HepG2 (cell line): ENCODE results near the gene UCN. TPM values are rescaled to one million over a fixed set of nuclear protein-coding genes. Genes with fewer than 3 reads are reported as not detected.
A peak's percentile ranks its signal among the peaks of the same experiment; 100 is the strongest.

Experiments used
- FIP1L1 ChIP-seq: fragments of 200-400 bp; formaldehyde crosslinking; IDR thresholded peaks from 2 replicates; pipeline ENCODE4 v1.6.1; 2018; ENCODE audit warnings: low read depth, mild to moderate bottlenecking, low read length, moderate library complexity, borderline replicate concordance; ENCODE audit not compliant: insufficient read depth
- HDAC2 ChIP-seq: sonication (generic); formaldehyde crosslinking; IDR thresholded peaks from 2 replicates; pipeline ENCODE4 v1.4.0; 2020; ENCODE audit warnings: missing genetic modification reagents
- MIER3 ChIP-seq: IDR thresholded peaks from 2 replicates; pipeline ENCODE4 v1.6.1; 2016; ENCODE audit warnings: missing compliant biosample characterization, borderline replicate concordance
- SIX4 ChIP-seq: sonication (generic); formaldehyde crosslinking; IDR thresholded peaks from 2 replicates; pipeline ENCODE4 v1.4.0; 2020; ENCODE audit warnings: missing genetic modification reagents
- SNAPC2 ChIP-seq: sonication (generic); formaldehyde crosslinking; IDR thresholded peaks from 2 replicates; pipeline ENCODE4 v1.8.1; 2022; ENCODE audit warnings: mild to moderate bottlenecking, missing genetic modification reagents
- TBP ChIP-seq: sonication (generic); formaldehyde crosslinking; IDR thresholded peaks from 2 replicates; pipeline ENCODE4 v1.5.0; 2020; ENCODE audit warnings: missing genetic modification reagents
- ZSCAN9 ChIP-seq: IDR thresholded peaks from 2 replicates; pipeline ENCODE4 v1.6.1; 2016; ENCODE audit warnings: borderline replicate concordance
- polyA plus RNA-seq, 8 experiments: library from polyadenylated mRNA; depleted of rRNA in 3 of 8; stranded (reverse) in 7 of 8; unstranded in 1 of 8; fragments of >200 nt; fragmentation: Illumina TruSeq in 4 of 8; extraction: Trizol in 4 of 8; gene quantifications; 2 replicates each; pipeline versions ENCODE4 v1.2.1 to v1.2.3, GENCODE V29; 2011 to 2016; ENCODE audit warnings: low read depth in 4 of 8, missing spikeins in 1 of 8, mixed read lengths in 1 of 8; ENCODE audit not compliant: insufficient read depth in 1 of 8
- total RNA-seq, 5 experiments: library from RNA; depleted of rRNA; stranded (reverse); fragments of >200 nt; fragmentation: Illumina TruSeq; extraction: Trizol; gene quantifications; 2 replicates each; pipeline ENCODE4 v1.2.3, GENCODE V29; 2016; ENCODE audit warnings: low read depth in 1 of 5
- TF ChIP-seq, protein P1 (sequence below): sonication (generic); formaldehyde crosslinking; IDR thresholded peaks from 2 replicates; pipeline ENCODE4 v1.9.0; 2021; ENCODE audit warnings: mild to moderate bottlenecking, missing genetic modification reagents
- TF ChIP-seq, protein P2 (sequence below): sonication (generic); formaldehyde crosslinking; IDR thresholded peaks from 2 replicates; pipeline ENCODE4 v1.4.0; 2020; ENCODE audit warnings: mild to moderate bottlenecking, missing genetic modification reagents
- TF ChIP-seq, protein P3 (sequence below): sonication (generic); formaldehyde crosslinking; IDR thresholded peaks from 2 replicates; pipeline ENCODE4 v1.4.0; 2020; ENCODE audit warnings: missing genetic modification reagents, borderline replicate concordance
- TF ChIP-seq, protein P4 (sequence below): sonication (generic); formaldehyde crosslinking; IDR thresholded peaks from 2 replicates; pipeline ENCODE4 v1.4.0; 2020; ENCODE audit warnings: missing genetic modification reagents, borderline replicate concordance
- TF ChIP-seq, protein P5 (sequence below): sonication (generic); formaldehyde crosslinking; IDR thresholded peaks from 2 replicates; pipeline ENCODE4 v1.4.0; 2020; ENCODE audit warnings: mild to moderate bottlenecking, missing genetic modification reagents

Gene UCN
- total and polyA plus RNA-seq, 2 of the 13 experiments (the other 11 are each of a cell fraction or from before 2014, with no cell fraction given) = 1.2 to 2.3 TPM

DNA sequence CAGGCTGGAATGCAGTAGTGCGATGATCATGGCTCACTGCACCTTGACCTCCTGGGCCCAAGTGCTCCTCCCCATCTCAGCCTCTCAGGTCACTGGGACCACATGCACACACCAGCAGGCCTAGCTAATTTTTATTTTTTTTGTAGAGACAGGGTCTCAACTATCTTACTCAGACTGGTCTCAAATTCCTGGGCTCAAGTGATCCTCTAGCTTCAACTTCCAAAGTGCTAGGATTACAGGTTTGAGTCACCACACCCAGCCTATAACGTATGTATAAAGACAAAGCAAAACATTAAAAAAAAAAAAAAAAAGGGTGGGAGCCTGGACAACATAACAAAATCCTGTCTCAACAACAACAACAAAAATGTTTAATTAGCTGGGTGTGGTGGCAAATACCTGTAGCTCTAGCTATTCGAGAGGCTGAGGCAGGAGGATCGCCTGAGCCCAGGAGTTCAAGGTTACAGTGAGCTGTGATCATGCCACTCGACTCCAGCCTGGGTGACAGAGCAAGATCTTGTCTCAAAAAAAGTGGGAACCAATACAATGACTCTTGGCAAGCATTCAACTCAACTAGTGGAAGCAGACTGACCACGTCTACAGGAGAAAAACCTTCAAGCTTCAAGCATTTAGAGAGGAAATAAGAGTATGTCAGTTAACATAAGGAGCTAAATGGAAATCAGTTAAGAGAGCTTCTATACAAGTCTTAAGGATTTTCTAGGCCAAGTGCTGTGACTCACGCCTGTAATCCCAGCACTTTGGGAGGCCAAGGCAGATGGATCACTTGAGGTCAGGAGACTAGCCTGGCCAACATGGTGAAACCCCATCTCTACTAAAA, 45.7 kb upstream of the UCN start (continued):
- TF ChIP-seq, protein P1, sequence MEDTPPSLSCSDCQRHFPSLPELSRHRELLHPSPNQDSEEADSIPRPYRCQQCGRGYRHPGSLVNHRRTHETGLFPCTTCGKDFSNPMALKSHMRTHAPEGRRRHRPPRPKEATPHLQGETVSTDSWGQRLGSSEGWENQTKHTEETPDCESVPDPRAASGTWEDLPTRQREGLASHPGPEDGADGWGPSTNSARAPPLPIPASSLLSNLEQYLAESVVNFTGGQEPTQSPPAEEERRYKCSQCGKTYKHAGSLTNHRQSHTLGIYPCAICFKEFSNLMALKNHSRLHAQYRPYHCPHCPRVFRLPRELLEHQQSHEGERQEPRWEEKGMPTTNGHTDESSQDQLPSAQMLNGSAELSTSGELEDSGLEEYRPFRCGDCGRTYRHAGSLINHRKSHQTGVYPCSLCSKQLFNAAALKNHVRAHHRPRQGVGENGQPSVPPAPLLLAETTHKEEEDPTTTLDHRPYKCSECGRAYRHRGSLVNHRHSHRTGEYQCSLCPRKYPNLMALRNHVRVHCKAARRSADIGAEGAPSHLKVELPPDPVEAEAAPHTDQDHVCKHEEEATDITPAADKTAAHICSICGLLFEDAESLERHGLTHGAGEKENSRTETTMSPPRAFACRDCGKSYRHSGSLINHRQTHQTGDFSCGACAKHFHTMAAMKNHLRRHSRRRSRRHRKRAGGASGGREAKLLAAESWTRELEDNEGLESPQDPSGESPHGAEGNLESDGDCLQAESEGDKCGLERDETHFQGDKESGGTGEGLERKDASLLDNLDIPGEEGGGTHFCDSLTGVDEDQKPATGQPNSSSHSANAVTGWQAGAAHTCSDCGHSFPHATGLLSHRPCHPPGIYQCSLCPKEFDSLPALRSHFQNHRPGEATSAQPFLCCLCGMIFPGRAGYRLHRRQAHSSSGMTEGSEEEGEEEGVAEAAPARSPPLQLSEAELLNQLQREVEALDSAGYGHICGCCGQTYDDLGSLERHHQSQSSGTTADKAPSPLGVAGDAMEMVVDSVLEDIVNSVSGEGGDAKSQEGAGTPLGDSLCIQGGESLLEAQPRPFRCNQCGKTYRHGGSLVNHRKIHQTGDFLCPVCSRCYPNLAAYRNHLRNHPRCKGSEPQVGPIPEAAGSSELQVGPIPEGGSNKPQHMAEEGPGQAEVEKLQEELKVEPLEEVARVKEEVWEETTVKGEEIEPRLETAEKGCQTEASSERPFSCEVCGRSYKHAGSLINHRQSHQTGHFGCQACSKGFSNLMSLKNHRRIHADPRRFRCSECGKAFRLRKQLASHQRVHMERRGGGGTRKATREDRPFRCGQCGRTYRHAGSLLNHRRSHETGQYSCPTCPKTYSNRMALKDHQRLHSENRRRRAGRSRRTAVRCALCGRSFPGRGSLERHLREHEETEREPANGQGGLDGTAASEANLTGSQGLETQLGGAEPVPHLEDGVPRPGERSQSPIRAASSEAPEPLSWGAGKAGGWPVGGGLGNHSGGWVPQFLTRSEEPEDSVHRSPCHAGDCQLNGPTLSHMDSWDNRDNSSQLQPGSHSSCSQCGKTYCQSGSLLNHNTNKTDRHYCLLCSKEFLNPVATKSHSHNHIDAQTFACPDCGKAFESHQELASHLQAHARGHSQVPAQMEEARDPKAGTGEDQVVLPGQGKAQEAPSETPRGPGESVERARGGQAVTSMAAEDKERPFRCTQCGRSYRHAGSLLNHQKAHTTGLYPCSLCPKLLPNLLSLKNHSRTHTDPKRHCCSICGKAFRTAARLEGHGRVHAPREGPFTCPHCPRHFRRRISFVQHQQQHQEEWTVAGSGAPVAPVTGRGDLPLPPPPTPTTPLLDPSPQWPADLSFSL (CRISPR knock-in tag) = no peak
- TF ChIP-seq, protein P2, sequence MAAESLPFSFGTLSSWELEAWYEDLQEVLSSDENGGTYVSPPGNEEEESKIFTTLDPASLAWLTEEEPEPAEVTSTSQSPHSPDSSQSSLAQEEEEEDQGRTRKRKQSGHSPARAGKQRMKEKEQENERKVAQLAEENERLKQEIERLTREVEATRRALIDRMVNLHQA (CRISPR knock-in tag) = no peak
- TF ChIP-seq, protein P3, sequence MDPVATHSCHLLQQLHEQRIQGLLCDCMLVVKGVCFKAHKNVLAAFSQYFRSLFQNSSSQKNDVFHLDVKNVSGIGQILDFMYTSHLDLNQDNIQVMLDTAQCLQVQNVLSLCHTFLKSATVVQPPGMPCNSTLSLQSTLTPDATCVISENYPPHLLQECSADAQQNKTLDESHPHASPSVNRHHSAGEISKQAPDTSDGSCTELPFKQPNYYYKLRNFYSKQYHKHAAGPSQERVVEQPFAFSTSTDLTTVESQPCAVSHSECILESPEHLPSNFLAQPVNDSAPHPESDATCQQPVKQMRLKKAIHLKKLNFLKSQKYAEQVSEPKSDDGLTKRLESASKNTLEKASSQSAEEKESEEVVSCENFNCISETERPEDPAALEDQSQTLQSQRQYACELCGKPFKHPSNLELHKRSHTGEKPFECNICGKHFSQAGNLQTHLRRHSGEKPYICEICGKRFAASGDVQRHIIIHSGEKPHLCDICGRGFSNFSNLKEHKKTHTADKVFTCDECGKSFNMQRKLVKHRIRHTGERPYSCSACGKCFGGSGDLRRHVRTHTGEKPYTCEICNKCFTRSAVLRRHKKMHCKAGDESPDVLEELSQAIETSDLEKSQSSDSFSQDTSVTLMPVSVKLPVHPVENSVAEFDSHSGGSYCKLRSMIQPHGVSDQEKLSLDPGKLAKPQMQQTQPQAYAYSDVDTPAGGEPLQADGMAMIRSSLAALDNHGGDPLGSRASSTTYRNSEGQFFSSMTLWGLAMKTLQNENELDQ (CRISPR knock-in tag) = no peak
- TF ChIP-seq FIP1L1 (no peak), ZSCAN9 (peak; percentile 4; the same call in 1 of the 2 replicates), SIX4 (CRISPR knock-in tag) (0 out of 2 replicates have a peak, but pooled peaks have one; percentile 29), TBP (CRISPR knock-in tag) (no peak), SNAPC2 (CRISPR knock-in tag) (no peak), HDAC2 (CRISPR knock-in tag) (peak; percentile 26; the same call in 1 of the 2 replicates), MIER3 (CRISPR knock-in tag) (peak; percentile 22)
- TF ChIP-seq, protein P4, sequence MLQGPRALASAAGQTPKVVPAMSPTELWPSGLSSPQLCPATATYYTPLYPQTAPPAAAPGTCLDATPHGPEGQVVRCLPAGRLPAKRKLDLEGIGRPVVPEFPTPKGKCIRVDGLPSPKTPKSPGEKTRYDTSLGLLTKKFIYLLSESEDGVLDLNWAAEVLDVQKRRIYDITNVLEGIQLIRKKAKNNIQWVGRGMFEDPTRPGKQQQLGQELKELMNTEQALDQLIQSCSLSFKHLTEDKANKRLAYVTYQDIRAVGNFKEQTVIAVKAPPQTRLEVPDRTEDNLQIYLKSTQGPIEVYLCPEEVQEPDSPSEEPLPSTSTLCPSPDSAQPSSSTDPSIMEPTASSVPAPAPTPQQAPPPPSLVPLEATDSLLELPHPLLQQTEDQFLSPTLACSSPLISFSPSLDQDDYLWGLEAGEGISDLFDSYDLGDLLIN (CRISPR knock-in tag) = no peak
- TF ChIP-seq, protein P5, sequence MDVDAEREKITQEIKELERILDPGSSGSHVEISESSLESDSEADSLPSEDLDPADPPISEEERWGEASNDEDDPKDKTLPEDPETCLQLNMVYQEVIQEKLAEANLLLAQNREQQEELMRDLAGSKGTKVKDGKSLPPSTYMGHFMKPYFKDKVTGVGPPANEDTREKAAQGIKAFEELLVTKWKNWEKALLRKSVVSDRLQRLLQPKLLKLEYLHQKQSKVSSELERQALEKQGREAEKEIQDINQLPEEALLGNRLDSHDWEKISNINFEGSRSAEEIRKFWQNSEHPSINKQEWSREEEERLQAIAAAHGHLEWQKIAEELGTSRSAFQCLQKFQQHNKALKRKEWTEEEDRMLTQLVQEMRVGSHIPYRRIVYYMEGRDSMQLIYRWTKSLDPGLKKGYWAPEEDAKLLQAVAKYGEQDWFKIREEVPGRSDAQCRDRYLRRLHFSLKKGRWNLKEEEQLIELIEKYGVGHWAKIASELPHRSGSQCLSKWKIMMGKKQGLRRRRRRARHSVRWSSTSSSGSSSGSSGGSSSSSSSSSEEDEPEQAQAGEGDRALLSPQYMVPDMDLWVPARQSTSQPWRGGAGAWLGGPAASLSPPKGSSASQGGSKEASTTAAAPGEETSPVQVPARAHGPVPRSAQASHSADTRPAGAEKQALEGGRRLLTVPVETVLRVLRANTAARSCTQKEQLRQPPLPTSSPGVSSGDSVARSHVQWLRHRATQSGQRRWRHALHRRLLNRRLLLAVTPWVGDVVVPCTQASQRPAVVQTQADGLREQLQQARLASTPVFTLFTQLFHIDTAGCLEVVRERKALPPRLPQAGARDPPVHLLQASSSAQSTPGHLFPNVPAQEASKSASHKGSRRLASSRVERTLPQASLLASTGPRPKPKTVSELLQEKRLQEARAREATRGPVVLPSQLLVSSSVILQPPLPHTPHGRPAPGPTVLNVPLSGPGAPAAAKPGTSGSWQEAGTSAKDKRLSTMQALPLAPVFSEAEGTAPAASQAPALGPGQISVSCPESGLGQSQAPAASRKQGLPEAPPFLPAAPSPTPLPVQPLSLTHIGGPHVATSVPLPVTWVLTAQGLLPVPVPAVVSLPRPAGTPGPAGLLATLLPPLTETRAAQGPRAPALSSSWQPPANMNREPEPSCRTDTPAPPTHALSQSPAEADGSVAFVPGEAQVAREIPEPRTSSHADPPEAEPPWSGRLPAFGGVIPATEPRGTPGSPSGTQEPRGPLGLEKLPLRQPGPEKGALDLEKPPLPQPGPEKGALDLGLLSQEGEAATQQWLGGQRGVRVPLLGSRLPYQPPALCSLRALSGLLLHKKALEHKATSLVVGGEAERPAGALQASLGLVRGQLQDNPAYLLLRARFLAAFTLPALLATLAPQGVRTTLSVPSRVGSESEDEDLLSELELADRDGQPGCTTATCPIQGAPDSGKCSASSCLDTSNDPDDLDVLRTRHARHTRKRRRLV (CRISPR knock-in tag) = no peak
